Measurements from ENCODE around the gene ILKAP. TPM values are rescaled to one million over a fixed set of nuclear protein-coding genes. Genes with fewer than 3 reads are reported as not detected.

The ILKAP gene
- total and polyA plus RNA-seq, 2 donors = 22.3 to 67.0 TPM

DNA sequence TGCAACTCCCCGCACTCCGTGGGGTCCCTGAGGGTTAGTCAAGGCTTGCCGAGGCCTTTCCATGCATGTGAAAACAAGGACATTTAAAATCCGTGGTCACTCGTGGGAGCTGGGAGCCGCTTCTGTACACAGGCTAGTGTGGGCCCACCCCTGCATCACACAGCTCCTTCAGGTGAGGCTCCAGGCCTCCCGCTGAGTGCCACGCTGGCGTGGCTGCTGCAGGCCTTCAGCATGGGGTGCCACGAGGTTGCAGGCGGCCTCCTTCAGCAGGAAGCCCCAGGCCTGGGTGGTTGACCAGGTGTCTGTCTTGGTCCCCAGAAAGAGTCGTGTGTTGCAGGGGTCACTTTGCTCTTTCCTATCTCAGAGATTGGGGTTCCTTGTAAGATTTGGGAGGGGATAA, 58.4 kb downstream of the ILKAP start:
- Histone ChIP-seq H3K9me3 (ENCODE audit: control insufficient read depth in 2 of 2, insufficient read depth in 1 of 2, low read length in 1 of 2) (no peaks in the 10 kb centered on the region), H3K4me1 (ENCODE audit: control insufficient read depth in 2 of 2, insufficient read depth in 2 of 2, low read length in 2 of 2) (no peaks in the 10 kb centered on the region), H3K4me3 (ENCODE audit: low read length in 2 of 2) (no peak overlapping the region), H3K36me3 (ENCODE audit: control insufficient read depth in 2 of 2, insufficient read depth in 2 of 2, low read length in 1 of 2) (no peaks in the 10 kb centered on the region), H3K27ac (ENCODE audit: low read depth in 1 of 2, low read length in 1 of 2) (no peak overlapping the region), H3K27me3 (ENCODE audit: control insufficient read depth in 2 of 2, insufficient read depth in 1 of 2, low read length in 1 of 2) (no peaks in the 10 kb centered on the region)
- 94% methylated on average over 12 of the region's 12 CpGs for WGBS
- no peak for DNase-seq (ENCODE audit: low read depth in 6 of 9, low spot score in 9 of 9)

DNA sequence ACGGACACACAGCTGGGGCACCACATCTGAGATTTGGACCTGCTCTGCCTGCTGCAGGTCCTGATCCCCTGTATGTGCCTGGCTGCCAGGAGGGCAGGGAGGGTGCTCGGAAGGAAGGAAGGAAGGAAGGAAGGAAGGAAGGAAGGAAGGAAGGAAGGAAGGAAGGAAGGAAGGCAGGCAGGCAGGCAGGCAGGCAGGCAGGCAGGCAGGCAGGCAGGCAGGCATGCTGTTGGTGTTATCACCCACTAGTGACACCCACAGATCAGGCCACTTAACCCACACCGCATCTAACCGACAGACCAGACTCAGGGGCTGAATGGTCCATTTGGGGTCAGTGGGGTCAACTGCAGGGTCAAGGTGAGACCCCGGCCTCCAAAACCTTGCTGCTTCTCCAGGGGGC, 59.2 kb downstream of the ILKAP start:
- no peaks in the 10 kb centered on the region for H3K9me3 ChIP-seq (ENCODE audit: control insufficient read depth in 2 of 2, insufficient read depth in 1 of 2, low read length in 1 of 2)
- H3K4me1 ChIP-seq (ENCODE audit: control insufficient read depth in 2 of 2, insufficient read depth in 2 of 2, low read length in 2 of 2) = no peaks in the 10 kb centered on the region
- no peak for DNase-seq (ENCODE audit: low read depth in 6 of 9, low spot score in 9 of 9)
- no peaks in the 10 kb centered on the region for H3K27me3 ChIP-seq (ENCODE audit: control insufficient read depth in 2 of 2, insufficient read depth in 1 of 2, low read length in 1 of 2)
- 92% methylated on average over 5 of the region's 5 CpGs for WGBS
- no peaks in the 10 kb centered on the region for H3K36me3 ChIP-seq (ENCODE audit: control insufficient read depth in 2 of 2, insufficient read depth in 2 of 2, low read length in 1 of 2)
- no peak overlapping the region for H3K4me3 ChIP-seq (ENCODE audit: low read length in 2 of 2)
- H3K27ac ChIP-seq (ENCODE audit: low read depth in 1 of 2, low read length in 1 of 2) = no peak overlapping the region

DNA sequence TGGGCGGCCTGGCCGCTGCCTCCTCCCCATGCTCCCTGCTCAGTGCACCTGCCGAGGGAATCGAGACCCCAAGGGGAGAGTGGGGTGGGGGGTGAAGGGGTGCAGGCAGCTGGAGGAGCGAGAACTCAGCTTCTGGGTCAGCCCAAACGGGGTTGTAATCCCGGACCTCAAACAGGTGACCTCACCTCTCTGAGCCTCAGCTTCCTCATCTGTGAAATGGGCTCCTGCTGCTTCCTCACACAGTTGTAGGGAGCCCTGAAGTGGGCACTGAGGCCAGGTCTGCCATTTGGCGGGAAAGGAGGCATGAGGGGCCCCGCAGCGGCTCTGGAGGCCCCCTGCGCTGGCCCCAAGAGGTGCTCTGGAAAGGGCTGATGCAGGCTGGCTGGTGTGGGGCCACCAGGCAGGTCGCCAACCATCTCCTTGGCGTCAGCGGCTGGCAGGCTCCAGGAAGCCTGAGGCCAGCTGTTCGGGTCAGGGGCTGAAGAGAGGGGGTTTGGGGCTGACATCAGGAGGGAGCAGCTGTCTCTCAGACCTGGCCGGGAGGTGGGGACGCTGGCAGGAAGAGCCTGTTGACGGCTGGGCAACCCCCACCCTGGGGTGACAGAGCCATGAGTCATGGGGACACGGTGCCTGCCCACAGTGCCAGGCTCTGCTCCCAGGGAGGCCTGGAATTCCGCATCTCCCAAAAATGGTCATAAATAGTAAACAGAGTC, 60.1 kb downstream of the ILKAP start:
- Histone ChIP-seq H3K9me3 (ENCODE audit: control insufficient read depth in 2 of 2, insufficient read depth in 1 of 2, low read length in 1 of 2) (no peaks in the 10 kb centered on the region), H3K27ac (ENCODE audit: low read depth in 1 of 2, low read length in 1 of 2) (no peak overlapping the region), H3K36me3 (ENCODE audit: control insufficient read depth in 2 of 2, insufficient read depth in 2 of 2, low read length in 1 of 2) (no peaks in the 10 kb centered on the region), H3K4me3 (ENCODE audit: low read length in 2 of 2) (no peak overlapping the region), H3K4me1 (ENCODE audit: control insufficient read depth in 2 of 2, insufficient read depth in 2 of 2, low read length in 2 of 2) (no peaks in the 10 kb centered on the region), H3K27me3 (ENCODE audit: control insufficient read depth in 2 of 2, insufficient read depth in 1 of 2, low read length in 1 of 2) (no peaks in the 10 kb centered on the region)
- DNase-seq (ENCODE audit: low read depth in 6 of 9, low spot score in 9 of 9) = no peak
- WGBS = 61% methylated on average over 20 of the region's 20 CpGs

DNA sequence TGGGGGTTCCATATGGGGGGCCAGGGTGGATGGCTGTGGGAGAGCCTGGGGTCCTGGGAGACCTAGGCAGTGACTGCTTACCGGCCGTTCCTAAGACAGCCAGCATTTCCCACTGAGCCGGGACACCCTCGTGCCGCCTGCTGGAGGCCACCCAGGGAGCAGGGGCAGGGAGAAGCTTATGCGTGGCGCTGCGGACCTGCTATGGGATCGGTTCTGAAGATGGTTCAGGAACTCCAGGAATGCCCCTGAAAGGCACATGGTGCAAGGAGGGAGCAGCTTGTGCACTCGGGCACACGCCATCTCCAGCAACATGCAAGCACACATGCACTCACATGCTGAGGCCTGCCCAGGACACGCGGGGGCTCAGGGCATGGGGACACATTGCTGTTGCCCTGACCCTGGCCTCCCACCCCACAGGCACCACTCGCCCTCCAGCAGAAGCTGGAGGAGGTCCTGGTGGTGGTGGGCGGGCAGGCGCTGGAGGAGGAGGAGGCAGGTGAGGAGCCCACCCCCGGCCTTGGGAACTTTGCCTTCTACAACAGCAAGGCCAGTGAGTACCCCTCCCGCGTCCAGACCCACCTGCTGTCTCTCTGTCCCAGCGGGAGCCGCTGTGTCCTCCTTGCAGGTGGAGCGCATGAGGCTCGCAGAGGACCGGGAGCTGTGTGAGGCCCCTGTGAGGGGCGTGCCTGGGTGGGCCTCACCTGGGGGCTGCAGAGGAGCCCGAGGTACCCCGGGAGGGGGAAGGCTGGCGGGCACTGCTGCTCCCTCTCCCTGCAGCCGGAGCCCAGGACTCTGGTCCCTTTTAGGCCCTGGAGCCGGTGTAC, 60.9 kb downstream of the ILKAP start:
- no peaks in the 10 kb centered on the region for H3K36me3 ChIP-seq (ENCODE audit: control insufficient read depth in 2 of 2, insufficient read depth in 2 of 2, low read length in 1 of 2)
- H3K27ac ChIP-seq (ENCODE audit: low read depth in 1 of 2, low read length in 1 of 2) = no peak overlapping the region
- WGBS = 95% methylated on average over 30 of the region's 30 CpGs
- H3K27me3 ChIP-seq (ENCODE audit: control insufficient read depth in 2 of 2, insufficient read depth in 1 of 2, low read length in 1 of 2) = no peaks in the 10 kb centered on the region
- no peaks in the 10 kb centered on the region for H3K9me3 ChIP-seq (ENCODE audit: control insufficient read depth in 2 of 2, insufficient read depth in 1 of 2, low read length in 1 of 2)
- no peak overlapping the region for H3K4me3 ChIP-seq (ENCODE audit: low read length in 2 of 2)
- no peaks in the 10 kb centered on the region for H3K4me1 ChIP-seq (ENCODE audit: control insufficient read depth in 2 of 2, insufficient read depth in 2 of 2, low read length in 2 of 2)
- DNase-seq (ENCODE audit: low read depth in 6 of 9, low spot score in 9 of 9) = no peak

DNA sequence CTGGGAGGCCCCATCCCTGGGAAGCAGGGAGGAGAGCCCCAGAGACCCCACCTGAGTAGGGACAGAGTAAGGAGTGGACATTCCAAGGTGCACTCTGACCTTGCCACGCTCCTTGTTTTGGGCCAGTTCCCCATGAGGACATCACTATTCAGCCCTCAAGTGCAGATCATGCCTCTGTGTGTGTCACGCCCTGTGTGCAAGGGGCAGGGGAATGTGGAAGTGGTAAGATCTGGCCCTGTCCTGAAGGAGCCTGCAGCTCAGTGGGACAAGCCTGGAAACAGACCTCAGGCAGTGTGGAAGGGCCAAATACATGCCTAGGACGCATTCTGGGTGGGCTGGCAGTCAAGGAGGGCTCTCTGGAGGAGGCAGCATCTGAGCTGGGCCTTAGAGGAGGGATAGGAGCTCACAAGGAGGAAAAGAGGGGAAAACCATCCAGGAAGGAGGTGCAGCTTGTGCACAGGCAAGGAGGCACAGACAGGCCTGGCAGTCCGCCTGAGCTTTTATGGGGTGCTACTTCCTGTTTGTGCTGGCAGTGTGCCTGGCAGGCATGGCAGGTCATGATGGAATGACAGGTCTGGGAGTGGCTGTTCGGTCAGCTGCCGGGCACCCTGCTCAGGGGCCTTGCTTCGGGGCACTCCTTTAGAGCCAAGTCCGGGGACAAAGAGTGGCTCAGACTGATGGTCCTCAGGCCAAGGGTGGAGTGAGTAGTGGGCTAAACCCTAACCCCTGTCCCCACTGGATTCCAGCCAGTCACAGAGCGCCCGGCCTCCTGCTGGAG, 61.8 kb downstream of the ILKAP start:
- no peak for DNase-seq (ENCODE audit: low read depth in 6 of 9, low spot score in 9 of 9)
- no peaks in the 10 kb centered on the region for H3K4me1 ChIP-seq (ENCODE audit: control insufficient read depth in 2 of 2, insufficient read depth in 2 of 2, low read length in 2 of 2)
- no peaks in the 10 kb centered on the region for H3K36me3 ChIP-seq (ENCODE audit: control insufficient read depth in 2 of 2, insufficient read depth in 2 of 2, low read length in 1 of 2)
- 84% methylated on average over 10 of the region's 10 CpGs for WGBS
- H3K27me3 ChIP-seq (ENCODE audit: control insufficient read depth in 2 of 2, insufficient read depth in 1 of 2, low read length in 1 of 2) = no peaks in the 10 kb centered on the region
- no peak overlapping the region for H3K27ac ChIP-seq (ENCODE audit: low read depth in 1 of 2, low read length in 1 of 2)
- no peaks in the 10 kb centered on the region for H3K9me3 ChIP-seq (ENCODE audit: control insufficient read depth in 2 of 2, insufficient read depth in 1 of 2, low read length in 1 of 2)
- H3K4me3 ChIP-seq (ENCODE audit: low read length in 2 of 2) = no peak overlapping the region

DNA sequence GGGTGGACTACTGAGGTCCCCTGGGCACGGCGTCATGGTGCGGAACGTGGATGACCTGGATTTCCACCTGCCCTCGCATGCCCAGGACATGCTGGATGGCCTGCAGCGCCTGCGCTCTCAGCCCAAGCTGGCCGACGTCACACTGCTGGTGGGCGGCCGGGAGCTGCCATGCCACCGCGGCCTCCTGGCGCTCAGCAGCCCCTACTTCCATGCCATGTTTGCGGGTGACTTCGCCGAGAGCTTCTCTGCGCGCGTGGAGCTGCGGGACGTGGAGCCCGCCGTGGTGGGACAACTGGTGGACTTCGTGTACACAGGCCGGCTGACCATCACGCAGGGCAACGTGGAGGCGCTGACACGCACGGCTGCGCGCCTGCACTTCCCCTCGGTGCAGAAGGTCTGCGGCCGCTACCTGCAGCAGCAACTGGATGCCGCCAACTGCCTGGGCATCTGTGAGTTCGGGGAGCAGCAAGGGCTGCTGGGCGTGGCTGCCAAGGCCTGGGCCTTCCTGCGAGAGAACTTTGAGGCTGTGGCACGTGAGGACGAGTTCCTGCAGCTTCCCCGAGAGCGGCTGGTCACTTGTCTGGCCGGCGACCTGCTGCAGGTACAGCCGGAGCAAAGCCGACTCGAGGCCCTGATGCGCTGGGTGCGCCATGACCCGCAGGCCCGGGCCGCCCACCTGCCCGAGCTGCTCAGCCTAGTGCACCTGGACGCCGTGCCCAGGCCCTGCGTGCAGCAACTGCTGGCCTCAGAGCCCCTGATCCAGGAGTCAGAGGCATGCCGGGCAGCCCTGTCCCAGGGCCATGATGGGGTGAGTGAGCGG, 62.6 kb downstream of the ILKAP start:
- H3K9me3 ChIP-seq (ENCODE audit: control insufficient read depth in 2 of 2, insufficient read depth in 1 of 2, low read length in 1 of 2) = no peaks in the 10 kb centered on the region
- DNase-seq (ENCODE audit: low read depth in 6 of 9, low spot score in 9 of 9) = no peak
- no peaks in the 10 kb centered on the region for H3K36me3 ChIP-seq (ENCODE audit: control insufficient read depth in 2 of 2, insufficient read depth in 2 of 2, low read length in 1 of 2)
- H3K4me3 ChIP-seq (ENCODE audit: low read length in 2 of 2) = no peak overlapping the region
- no peaks in the 10 kb centered on the region for H3K27me3 ChIP-seq (ENCODE audit: control insufficient read depth in 2 of 2, insufficient read depth in 1 of 2, low read length in 1 of 2)
- no peak overlapping the region for H3K27ac ChIP-seq (ENCODE audit: low read depth in 1 of 2, low read length in 1 of 2)
- 98% methylated on average over 60 of the region's 60 CpGs for WGBS
- H3K4me1 ChIP-seq (ENCODE audit: control insufficient read depth in 2 of 2, insufficient read depth in 2 of 2, low read length in 2 of 2) = no peaks in the 10 kb centered on the region

DNA sequence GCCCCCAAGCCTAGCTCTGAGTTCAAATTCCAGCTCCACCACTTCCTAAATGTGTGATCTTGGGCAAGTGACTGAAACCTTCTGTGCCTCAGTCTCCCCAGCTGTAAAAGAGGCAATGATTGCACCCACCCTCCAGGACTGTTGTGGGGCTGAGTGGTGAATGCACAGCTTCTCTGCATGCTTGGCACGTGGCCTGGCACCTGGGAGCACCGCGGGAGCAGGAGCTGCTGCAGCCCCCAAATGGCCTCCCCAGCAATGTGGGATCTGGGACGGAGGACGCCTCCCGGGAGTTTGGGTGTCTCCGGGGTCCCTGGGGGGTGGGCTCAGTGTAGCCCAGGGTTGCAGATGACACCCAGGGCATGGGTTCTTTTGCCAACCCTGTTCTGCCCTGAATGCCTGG, 63.5 kb downstream of the ILKAP start:
- Histone ChIP-seq H3K4me1 (ENCODE audit: control insufficient read depth in 2 of 2, insufficient read depth in 2 of 2, low read length in 2 of 2) (no peaks in the 10 kb centered on the region), H3K4me3 (ENCODE audit: low read length in 2 of 2) (no peak overlapping the region)

DNA sequence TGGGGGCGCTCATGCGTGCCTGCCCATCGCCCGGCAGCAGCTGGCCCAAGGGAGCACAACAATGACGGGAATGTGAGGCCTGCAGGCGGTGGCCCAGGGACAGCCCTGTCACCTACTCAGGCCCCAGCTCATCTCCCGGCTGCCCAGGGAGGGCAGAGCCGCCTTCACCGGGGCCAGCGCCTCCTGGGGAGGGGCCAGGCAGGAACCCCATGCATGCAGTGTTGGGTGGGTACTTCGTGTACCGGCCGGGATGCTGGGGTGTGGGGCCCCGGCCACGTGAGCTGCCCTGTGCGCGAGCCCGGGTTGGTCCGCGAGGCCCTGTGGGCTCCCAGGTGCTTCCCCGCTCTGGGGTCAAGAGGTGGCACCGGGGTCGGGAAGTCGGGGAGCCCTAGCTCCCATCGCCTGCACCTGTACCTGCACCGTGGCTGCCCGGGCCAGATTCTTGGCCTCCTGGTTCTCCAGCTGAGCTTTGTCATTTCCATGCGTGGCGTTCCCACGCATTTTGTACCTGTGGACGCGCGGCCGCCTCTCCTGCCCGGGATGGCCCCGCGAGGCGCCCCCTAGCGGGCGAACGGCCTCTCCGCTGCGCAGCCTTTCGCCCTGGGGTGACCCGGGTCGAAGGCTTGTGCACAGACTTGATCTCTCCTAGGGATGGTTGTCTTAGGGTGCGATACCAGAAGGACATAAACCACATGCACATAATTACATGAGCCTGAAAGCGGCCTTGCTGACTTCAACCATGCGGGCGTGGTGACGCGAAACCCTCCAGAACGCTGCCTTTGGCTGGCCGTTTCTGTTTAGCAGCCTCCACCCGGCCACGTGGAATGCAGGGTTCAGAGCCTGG, 64.1 kb downstream of the ILKAP start:
- Histone ChIP-seq H3K4me1 (ENCODE audit: control insufficient read depth in 2 of 2, insufficient read depth in 2 of 2, low read length in 2 of 2) (no peaks in the 10 kb centered on the region), H3K4me3 (ENCODE audit: low read length in 2 of 2) (no peak overlapping the region), H3K9me3 (ENCODE audit: control insufficient read depth in 2 of 2, insufficient read depth in 1 of 2, low read length in 1 of 2) (no peaks in the 10 kb centered on the region), H3K36me3 (ENCODE audit: control insufficient read depth in 2 of 2, insufficient read depth in 2 of 2, low read length in 1 of 2) (no peaks in the 10 kb centered on the region), H3K27ac (ENCODE audit: low read depth in 1 of 2, low read length in 1 of 2) (no peak overlapping the region), H3K27me3 (ENCODE audit: control insufficient read depth in 2 of 2, insufficient read depth in 1 of 2, low read length in 1 of 2) (no peaks in the 10 kb centered on the region)
- DNase-seq (ENCODE audit: low read depth in 6 of 9, low spot score in 9 of 9) = peak in 2 of 9 donors; percentile 18 to 23
- 72% methylated on average over 56 of the region's 56 CpGs for WGBS

More for the DNA sequence above, 63.5 kb downstream of the ILKAP start:
- Histone ChIP-seq H3K27me3 (ENCODE audit: control insufficient read depth in 2 of 2, insufficient read depth in 1 of 2, low read length in 1 of 2) (no peaks in the 10 kb centered on the region), H3K36me3 (ENCODE audit: control insufficient read depth in 2 of 2, insufficient read depth in 2 of 2, low read length in 1 of 2) (no peaks in the 10 kb centered on the region), H3K27ac (ENCODE audit: low read depth in 1 of 2, low read length in 1 of 2) (no peak overlapping the region), H3K9me3 (ENCODE audit: control insufficient read depth in 2 of 2, insufficient read depth in 1 of 2, low read length in 1 of 2) (no peaks in the 10 kb centered on the region)
- no peak for DNase-seq (ENCODE audit: low read depth in 6 of 9, low spot score in 9 of 9)
- WGBS = 96% methylated on average over 7 of the region's 7 CpGs

All from thymus (tissue), 11 donors.